Fibroblast of lung (primary cell): ENCODE measurements around the gene CD58.

Source experiments
- EZH2 ChIP-seq: IDR thresholded peaks from 2 replicates; pipeline ENCODE4 v1.5.1; 2012; ENCODE audit warnings: low read length, control low read depth, mild to moderate bottlenecking; ENCODE audit errors: missing control alignments
- TF ChIP-seq, protein P1 (sequence below), 2 donors: IDR thresholded peaks in 1 of 2; conservative IDR thresholded peaks in 1 of 2; 1 replicate in 1 of 2; 2 replicates in 1 of 2; pipeline ENCODE4 v1.5.1; 2011 to 2012; ENCODE audit warnings: low read length in 2 of 2, control low read depth in 1 of 2, inconsistent platforms in 1 of 2, low read depth in 1 of 2, mild to moderate bottlenecking in 1 of 2

- TF ChIP-seq, protein P1, sequence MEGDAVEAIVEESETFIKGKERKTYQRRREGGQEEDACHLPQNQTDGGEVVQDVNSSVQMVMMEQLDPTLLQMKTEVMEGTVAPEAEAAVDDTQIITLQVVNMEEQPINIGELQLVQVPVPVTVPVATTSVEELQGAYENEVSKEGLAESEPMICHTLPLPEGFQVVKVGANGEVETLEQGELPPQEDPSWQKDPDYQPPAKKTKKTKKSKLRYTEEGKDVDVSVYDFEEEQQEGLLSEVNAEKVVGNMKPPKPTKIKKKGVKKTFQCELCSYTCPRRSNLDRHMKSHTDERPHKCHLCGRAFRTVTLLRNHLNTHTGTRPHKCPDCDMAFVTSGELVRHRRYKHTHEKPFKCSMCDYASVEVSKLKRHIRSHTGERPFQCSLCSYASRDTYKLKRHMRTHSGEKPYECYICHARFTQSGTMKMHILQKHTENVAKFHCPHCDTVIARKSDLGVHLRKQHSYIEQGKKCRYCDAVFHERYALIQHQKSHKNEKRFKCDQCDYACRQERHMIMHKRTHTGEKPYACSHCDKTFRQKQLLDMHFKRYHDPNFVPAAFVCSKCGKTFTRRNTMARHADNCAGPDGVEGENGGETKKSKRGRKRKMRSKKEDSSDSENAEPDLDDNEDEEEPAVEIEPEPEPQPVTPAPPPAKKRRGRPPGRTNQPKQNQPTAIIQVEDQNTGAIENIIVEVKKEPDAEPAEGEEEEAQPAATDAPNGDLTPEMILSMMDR (conservative IDR thresholded peaks at IDR 0.05 in 1 of 2, IDR thresholded peaks at IDR 0.05 in 1 of 2; ENCODE audit: low read depth in 1 of 2, low read length in 2 of 2) = no peak
- TF ChIP-seq EZH2 = no peak
These were observed 10.6 kb upstream of the CD58 start for GRCh38 chr1:116581323-116581885.
